Measurements from ENCODE around the gene GRAMD4. TPM values are rescaled to one million over a fixed set of nuclear protein-coding genes. Genes with fewer than 3 reads are reported as not detected.
A peak's percentile ranks its signal among the peaks of the same experiment; 100 is the strongest.

The GRAMD4 gene
- total RNA-seq, 1 experiment from 2014 or later: 18.4 TPM

- intact Hi-C loops (cut with micrococcal nuclease; ENCODE audit: unreplicated experiment): no loop called here
- peak; percentile 55 for DNase-seq (ENCODE audit: low spot score)
- CTCF ChIA-PET: no interaction called here
These were observed 41.1 kb downstream of the GRAMD4 start for GRCh38 chr22:46661221-46661851.

GRCh38 chr22:46662226-46662625 is 42.0 kb downstream of the GRAMD4 start:
- H3K27me3 ChIP-seq (replicated peaks; ENCODE audit: insufficient read depth, low read depth, low read length, poor library complexity): no peaks in the 10 kb centered on the region
- no peak overlapping the region for H3K4me3 ChIP-seq (ENCODE audit: low read depth, low read length, poor library complexity, severe bottlenecking)
- no peaks in the 10 kb centered on the region for H3K36me3 ChIP-seq (ENCODE audit: insufficient read depth, low read length, poor library complexity, severe bottlenecking)
- POLR2A ChIA-PET (ENCODE audit: low non-redundant PET): no interaction called here
- intact Hi-C loops (cut with micrococcal nuclease; ENCODE audit: unreplicated experiment): no loop called here
- CTCF ChIA-PET: no interaction called here
- no peak overlapping the region for H3K27ac ChIP-seq (ENCODE audit: low read depth, low read length, poor library complexity, severe bottlenecking)
- TF ChIP-seq CTCF (conservative IDR thresholded peaks at IDR 0.05; ENCODE audit: low read depth, low read length): no peak
- TF ChIP-seq EZH2 (IDR thresholded peaks at IDR 0.05; ENCODE audit: borderline replicate concordance, low read depth, low read length, poor library complexity, severe bottlenecking): no peak
- no TSS peak for BruUV-seq (replicated peaks)
- no peaks in the 10 kb centered on the region for H3K9me3 ChIP-seq (ENCODE audit: low read depth, low read length, poor library complexity, severe bottlenecking)
- DNase-seq (ENCODE audit: low spot score): no peak
- H3K4me1 ChIP-seq (ENCODE audit: insufficient read depth, low read length, poor library complexity, severe bottlenecking): peaks cover 5% of the 10 kb centered on the region

More at GRCh38 chr22:46661221-46661851, 41.1 kb downstream of the GRAMD4 start:
- H3K9me3 ChIP-seq (ENCODE audit: low read depth, low read length, poor library complexity, severe bottlenecking): no peaks in the 10 kb centered on the region
- TF ChIP-seq CTCF (conservative IDR thresholded peaks at IDR 0.05; ENCODE audit: low read depth, low read length) (no peak), EZH2 (IDR thresholded peaks at IDR 0.05; ENCODE audit: borderline replicate concordance, low read depth, low read length, poor library complexity, severe bottlenecking) (no peak)
- no peak overlapping the region for H3K27ac ChIP-seq (ENCODE audit: low read depth, low read length, poor library complexity, severe bottlenecking)
- H3K4me3 ChIP-seq (ENCODE audit: low read depth, low read length, poor library complexity, severe bottlenecking): no peak overlapping the region
- BruUV-seq (replicated peaks): no TSS peak
- peaks cover 5% of the 10 kb centered on the region for H3K4me1 ChIP-seq (ENCODE audit: insufficient read depth, low read length, poor library complexity, severe bottlenecking)
- POLR2A ChIA-PET (ENCODE audit: low non-redundant PET): no interaction called here
- H3K36me3 ChIP-seq (ENCODE audit: insufficient read depth, low read length, poor library complexity, severe bottlenecking): no peaks in the 10 kb centered on the region
- H3K27me3 ChIP-seq (replicated peaks; ENCODE audit: insufficient read depth, low read depth, low read length, poor library complexity): no peaks in the 10 kb centered on the region

GRCh38 chr22:46663001-46663400 is 42.8 kb downstream of the GRAMD4 start:
- intact Hi-C loops (cut with micrococcal nuclease; ENCODE audit: unreplicated experiment): no loop called here
- no peak overlapping the region for H3K4me3 ChIP-seq (ENCODE audit: low read depth, low read length, poor library complexity, severe bottlenecking)
- TF ChIP-seq CTCF (conservative IDR thresholded peaks at IDR 0.05; ENCODE audit: low read depth, low read length) (no peak), EZH2 (IDR thresholded peaks at IDR 0.05; ENCODE audit: borderline replicate concordance, low read depth, low read length, poor library complexity, severe bottlenecking) (no peak)
- H3K27ac ChIP-seq (ENCODE audit: low read depth, low read length, poor library complexity, severe bottlenecking): no peak overlapping the region
- CTCF ChIA-PET: no interaction called here
- no peaks in the 10 kb centered on the region for H3K27me3 ChIP-seq (replicated peaks; ENCODE audit: insufficient read depth, low read depth, low read length, poor library complexity)
- peaks cover 5% of the 10 kb centered on the region for H3K4me1 ChIP-seq (ENCODE audit: insufficient read depth, low read length, poor library complexity, severe bottlenecking)
- BruUV-seq (replicated peaks): no TSS peak
- DNase-seq (ENCODE audit: low spot score): no peak
- no peaks in the 10 kb centered on the region for H3K9me3 ChIP-seq (ENCODE audit: low read depth, low read length, poor library complexity, severe bottlenecking)
- H3K36me3 ChIP-seq (ENCODE audit: insufficient read depth, low read length, poor library complexity, severe bottlenecking): no peaks in the 10 kb centered on the region
- POLR2A ChIA-PET (ENCODE audit: low non-redundant PET): no interaction called here
